Body of pancreas (tissue), 4 donors: ENCODE measurements around the gene CSF3. TPM values are rescaled to one million over a fixed set of nuclear protein-coding genes. Genes with fewer than 3 reads are reported as not detected.

Experiments
- ATAC-seq: fragments of 150-250 bp; one replicate; pipeline ENCODE4 v1.9.1; 2016
- DNase-seq, 4 donors: peaks; one replicate each; pipeline ENCODE4 v3.0.0-alpha.2; 2019
- H3K27ac ChIP-seq, 4 donors: fragments of 200-600 bp; sonication (generic); 1 replicate in 3 of 4; 2 replicates in 1 of 4; pipeline versions ENCODE4 v1.5.1 to v1.6.1; 2016 to 2019; ENCODE audit warnings: mild to moderate bottlenecking in 1 of 4, mixed read lengths in 1 of 4, moderate library complexity in 1 of 4
- H3K27me3 ChIP-seq, 2 donors: fragments of 200-600 bp; sonication (generic); one replicate each; pipeline ENCODE4 v1.6.0; 2016; ENCODE audit warnings: mild to moderate bottlenecking in 1 of 2
- H3K36me3 ChIP-seq, 2 donors: fragments of 200-600 bp; sonication (generic); replicated peaks in 1 of 2; 2 replicates each; pipeline ENCODE4 v1.5.1; 2016; ENCODE audit warnings: low read depth in 2 of 2; ENCODE audit not compliant: insufficient read depth in 1 of 2
- H3K4me1 ChIP-seq: fragments of 200-600 bp; sonication (generic); one replicate; pipeline ENCODE4 v1.6.0; 2016
- H3K4me3 ChIP-seq, 2 donors: fragments of 200-600 bp; sonication (generic); 1 replicate in 1 of 2; 2 replicates in 1 of 2; pipeline ENCODE4 v1.5.1; 2016 to 2019
- H3K9me3 ChIP-seq, 3 donors: fragments of 200-600 bp; sonication (generic); 1 replicate in 2 of 3; 2 replicates in 1 of 3; pipeline ENCODE4 v1.5.1; 2016
- CTCF ChIP-seq, 7 experiments: fragments of 450-650 bp in 4 of 7; fragments of 200-600 bp in 3 of 7; sonication (generic) in 3 of 7; IDR thresholded peaks; one replicate each; pipeline ENCODE4 v1.5.1; 2016 to 2019; ENCODE audit warnings: antibody characterized with exemption in 7 of 7
- POLR2A ChIP-seq, 3 donors: fragments of 450-650 bp; IDR thresholded peaks; one replicate each; pipeline ENCODE4 v1.6.1; 2016; ENCODE audit warnings: antibody characterized with exemption in 3 of 3, mild to moderate bottlenecking in 2 of 3
- WGBS, 2 donors: methylation state at CpG; one replicate each; pipeline ENCODE4 v1.1.5; 2017; 5-methylcytosine and 5-hydroxymethylcytosine counted together
- intact Hi-C: fragments of 100-400 bp; cut with DNase I; formaldehyde crosslinking; loops from one replicate; pipeline ENCODE4 v1.15.1; 2023
- total RNA-seq, 2 donors: library from RNA; depleted of rRNA; stranded (reverse); fragments of >200 nt; gene quantifications; one replicate each; pipeline ENCODE4 v1.1.0, GENCODE V29; 2016

CSF3 gene
- total RNA-seq, 2 donors from 2014 or later: 0.78 to 1.6 TPM

GRCh38 chr17:40038882-40039513 is 23.8 kb downstream of the CSF3 start:
- Histone ChIP-seq H3K4me1 (peaks cover 23% of the 10 kb centered on the region), H3K27ac (peak overlapping the region in 3 of 4 donors; percentile 20 to 65 (median 57)), H3K36me3 (no peaks in the 10 kb centered on the region), H3K9me3 (no peaks in the 10 kb centered on the region), H3K4me3 (no peak overlapping the region), H3K27me3 (no peaks in the 10 kb centered on the region)
- intact Hi-C loops: no loop called here
- TF ChIP-seq CTCF (IDR thresholded peaks at IDR 0.05) (peak in 6 of 7 experiments; percentile 44 to 68 (median 62)), POLR2A (IDR thresholded peaks at IDR 0.05) (no peak)
- DNase-seq (peak; percentile 73 to 81 (median 78)), ATAC-seq (peak; percentile 91)
- WGBS, 2 donors: 23 to 32% methylated on average over 9 to 11 of the region's 11 CpGs

GRCh38 chr17:40041196-40041595 is 26.0 kb downstream of the CSF3 start:
- H3K36me3 ChIP-seq: no peaks in the 10 kb centered on the region
- H3K4me1 ChIP-seq: peaks cover 13% of the 10 kb centered on the region
- H3K4me3 ChIP-seq: no peak overlapping the region
- DNase-seq: no peak
- no peaks in the 10 kb centered on the region for H3K9me3 ChIP-seq
- ATAC-seq: no peak
- 92 to 98% methylated on average over 2 of the region's 2 CpGs for WGBS, 2 donors
- H3K27ac ChIP-seq: no peak overlapping the region
- no peaks in the 10 kb centered on the region for H3K27me3 ChIP-seq
- TF ChIP-seq CTCF (IDR thresholded peaks at IDR 0.05) (no peak), POLR2A (IDR thresholded peaks at IDR 0.05) (no peak)
- intact Hi-C loops: no loop called here

DNA sequence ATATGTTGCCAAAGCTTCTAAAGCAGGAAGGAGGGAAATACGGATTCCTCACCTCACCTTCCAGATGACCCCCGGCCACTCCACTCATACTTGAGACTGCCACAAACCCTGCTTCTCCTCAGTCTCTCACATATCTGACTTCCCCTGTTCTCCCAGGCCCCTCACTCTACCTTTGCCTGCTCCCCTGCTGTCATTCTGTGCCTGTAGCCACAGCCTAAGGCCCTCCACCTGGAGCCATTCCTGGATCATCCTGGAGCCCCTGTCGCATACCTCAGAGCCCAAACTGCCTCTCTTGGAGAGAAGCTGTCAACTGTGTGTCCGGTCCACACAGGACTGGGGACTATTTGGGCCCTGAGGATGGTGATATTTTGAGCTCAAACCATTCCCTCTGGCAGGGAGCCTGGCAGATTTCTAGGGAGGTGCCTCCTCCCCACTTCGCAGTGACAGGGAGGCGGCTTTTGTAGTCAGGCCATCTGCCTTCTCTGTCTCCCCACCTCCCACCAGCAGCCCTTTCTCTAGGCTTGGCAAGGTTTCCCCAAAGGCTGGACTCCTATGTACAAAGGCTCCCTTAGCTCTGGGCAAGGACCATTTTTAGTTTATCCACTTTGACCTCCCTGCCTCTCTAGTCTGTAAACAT is 41.3 kb downstream of the CSF3 start:
- DNase-seq: no peak
- intact Hi-C loops: no loop called here
- no peak for ATAC-seq
- 76 to 81% methylated on average over 6 of the region's 6 CpGs for WGBS, 2 donors
- no peak overlapping the region for H3K4me3 ChIP-seq
- H3K27ac ChIP-seq: no peak overlapping the region
- peaks cover 0 to 2% of the 10 kb centered on the region in 2 donors for H3K36me3 ChIP-seq
- TF ChIP-seq POLR2A (IDR thresholded peaks at IDR 0.05) (no peak), CTCF (IDR thresholded peaks at IDR 0.05) (no peak)
- H3K9me3 ChIP-seq: no peaks in the 10 kb centered on the region
- H3K27me3 ChIP-seq: no peaks in the 10 kb centered on the region
- peaks cover 13% of the 10 kb centered on the region for H3K4me1 ChIP-seq

- H3K36me3 ChIP-seq: no peaks in the 10 kb centered on the region
- peaks cover 18% of the 10 kb centered on the region for H3K4me1 ChIP-seq
- peak overlapping the region in 2 of 4 donors; percentile 21 to 32 for H3K27ac ChIP-seq
- intact Hi-C loops: no loop called here
- ATAC-seq (no peak), DNase-seq (no peak)
- no peaks in the 10 kb centered on the region for H3K9me3 ChIP-seq
- TF ChIP-seq CTCF (IDR thresholded peaks at IDR 0.05): no peak
- no peak overlapping the region for H3K4me3 ChIP-seq
- H3K27me3 ChIP-seq: no peaks in the 10 kb centered on the region
- WGBS, 2 donors: 59 to 72% methylated on average over 8 of the region's 8 CpGs
These were observed 43.0 kb downstream of the CSF3 start for GRCh38 chr17:40058186-40058784.
